GM21723 (cell line): ENCODE measurements around the gene RBMX2.
"Not testable (repeated sequence)": the region's sequence is repeated elsewhere in the genome, so short reads cannot be mapped to it uniquely, and the experiment has no call there.

Experiments used
- ATAC-seq: cut with Tn5 transposase; IDR thresholded peaks from one replicate; pipeline ENCODE4 v1.9.1; 2021; ENCODE audit warnings: mild to moderate bottlenecking, moderate library complexity; ENCODE audit not compliant: unreplicated experiment

Gene RBMX2

DNA sequence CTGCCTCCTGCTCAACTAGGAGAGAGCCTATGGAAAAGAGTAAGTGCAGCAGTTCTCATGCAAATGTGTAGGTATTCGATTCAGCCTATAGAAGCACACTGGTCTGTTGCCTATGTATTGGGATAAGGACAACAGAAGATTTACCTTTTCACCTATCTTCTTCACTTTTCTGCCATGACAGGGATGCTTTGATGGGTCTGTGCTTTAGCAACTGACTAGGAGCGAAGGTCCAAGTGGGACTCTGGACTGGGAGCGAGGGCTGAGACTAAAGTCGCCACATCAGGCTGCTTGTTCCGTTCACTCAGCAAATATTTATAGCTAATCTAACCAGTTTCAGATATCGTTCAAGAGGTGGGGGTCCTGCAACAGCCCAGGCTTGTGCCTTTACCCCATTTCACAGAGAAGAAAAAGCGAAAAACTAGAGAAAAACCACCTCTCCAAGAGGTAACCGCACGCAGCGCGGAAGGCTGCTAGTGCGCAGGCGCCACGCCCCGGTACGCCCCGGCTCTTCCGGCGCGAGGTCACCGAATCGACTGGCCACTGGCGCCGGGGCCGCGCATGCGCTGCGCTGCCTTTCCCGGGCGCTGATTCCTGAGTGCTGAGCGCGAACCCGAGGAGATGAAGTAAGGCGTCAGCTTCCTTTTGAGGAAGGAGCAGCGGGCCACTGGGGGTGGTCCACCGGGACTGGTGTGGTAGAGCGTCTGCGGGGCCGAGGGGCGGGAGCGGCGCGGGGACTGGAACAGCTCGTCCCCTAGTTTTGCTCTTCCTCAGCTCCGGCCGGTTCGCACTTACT lies at the start of gene RBMX2:
Gene RBMX2, plus strand, starts transcription at position 573 of the 793 bp plus-strand sequence. Its CDS starts 46 bp downstream, at position 619.
- ATAC-seq = peak; percentile 94

GRCh38 chrX:130352050-130352449 lies 49.7 kb upstream of the RBMX2 start:
- not testable (repeated sequence) for ATAC-seq

DNA sequence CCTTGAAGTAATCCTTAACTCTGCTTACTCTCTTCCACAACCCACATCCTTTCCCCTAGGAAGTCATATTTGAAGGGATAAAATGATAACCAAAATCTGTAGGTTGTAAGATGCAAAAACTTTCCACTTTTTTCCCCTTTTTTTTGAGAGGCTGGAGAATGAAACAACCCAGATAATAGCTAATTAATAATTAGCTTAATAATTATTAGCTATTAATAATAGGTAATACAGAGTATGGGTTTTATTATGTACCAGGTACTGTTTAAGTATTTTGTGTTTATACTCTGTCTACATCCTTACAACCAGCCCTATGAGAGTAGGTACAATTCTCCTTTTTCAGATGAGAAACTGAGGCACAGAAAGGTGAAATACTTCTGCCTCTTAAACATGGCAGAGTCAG lies 25.7 kb upstream of the RBMX2 start:
- ATAC-seq = no peak

DNA sequence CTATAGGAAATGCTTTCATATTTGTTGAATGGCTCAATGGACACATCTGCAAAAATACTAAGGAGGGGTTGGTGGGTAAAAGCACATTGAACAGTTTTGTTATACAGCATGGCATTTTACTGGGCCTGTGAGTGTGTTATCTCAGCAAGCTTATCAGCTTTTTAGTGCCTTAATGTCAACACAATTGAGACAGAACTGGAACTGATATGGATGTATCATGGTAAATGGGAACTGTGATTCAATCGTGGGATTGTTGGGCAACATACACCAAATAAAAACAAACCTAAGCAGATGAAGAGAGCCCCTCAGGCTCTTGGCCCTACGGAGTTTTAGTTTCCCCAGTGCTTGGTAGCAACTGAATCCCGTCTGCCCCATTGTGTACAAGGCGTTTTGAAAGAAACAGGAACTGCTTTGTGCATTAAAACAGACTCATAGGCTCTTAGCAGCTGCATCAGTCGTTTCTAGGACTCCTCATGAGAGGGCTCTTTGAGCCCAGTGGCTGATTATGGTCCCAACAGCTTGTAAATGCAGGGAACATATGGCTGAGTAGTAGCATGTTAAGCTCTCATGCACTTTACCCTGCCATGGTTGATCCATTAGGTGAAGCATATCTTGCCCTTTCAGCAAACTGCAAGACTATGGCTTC lies 23.6 kb upstream of the RBMX2 start:
- no peak for ATAC-seq

DNA sequence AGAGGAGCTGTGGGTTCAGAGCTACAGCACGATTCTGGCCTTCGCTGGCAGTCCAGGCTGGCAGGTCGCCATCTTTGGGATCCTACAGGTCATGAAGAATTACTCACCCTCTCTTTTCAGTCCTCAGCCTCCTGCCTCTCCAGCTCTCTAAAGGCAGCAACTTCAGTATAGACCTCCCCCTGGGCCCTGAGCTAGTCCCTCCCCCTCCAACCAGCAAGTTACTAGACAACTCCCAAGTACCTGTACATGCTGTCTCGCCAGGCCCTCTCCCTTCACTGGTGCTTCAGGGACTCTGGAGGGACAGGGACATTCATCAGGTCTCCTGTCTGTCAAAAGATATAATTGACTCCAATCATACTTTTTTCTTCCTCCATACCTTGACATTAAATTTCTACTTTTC lies 16.3 kb upstream of the RBMX2 start, which contains the start of gene GPR119:
Gene GPR119, minus strand, starts transcription at position 155 of the 400 bp plus-strand sequence. CDS start 227 bp downstream, outside the sequence.
- ATAC-seq = no peak

DNA sequence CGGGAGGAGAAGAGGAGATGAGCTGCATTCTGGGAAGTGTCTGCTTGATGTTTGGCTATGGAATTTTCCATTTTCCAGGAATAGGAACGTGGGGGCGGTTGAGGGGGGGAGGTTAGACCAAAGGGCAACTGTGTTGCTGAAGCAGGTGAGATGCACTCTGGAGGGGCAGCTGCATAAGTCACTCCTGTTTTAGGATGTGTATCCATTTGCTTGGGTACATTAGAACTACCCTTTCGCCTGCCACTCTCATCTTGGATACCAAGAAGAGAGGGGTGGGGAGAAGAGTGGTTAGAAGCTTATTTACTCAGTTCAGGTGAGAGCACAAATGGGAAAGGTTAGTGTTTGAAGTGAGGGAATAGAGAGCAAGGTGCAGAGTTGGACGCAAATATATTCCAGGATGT lies 15.4 kb upstream of the RBMX2 start:
- no peak for ATAC-seq

DNA sequence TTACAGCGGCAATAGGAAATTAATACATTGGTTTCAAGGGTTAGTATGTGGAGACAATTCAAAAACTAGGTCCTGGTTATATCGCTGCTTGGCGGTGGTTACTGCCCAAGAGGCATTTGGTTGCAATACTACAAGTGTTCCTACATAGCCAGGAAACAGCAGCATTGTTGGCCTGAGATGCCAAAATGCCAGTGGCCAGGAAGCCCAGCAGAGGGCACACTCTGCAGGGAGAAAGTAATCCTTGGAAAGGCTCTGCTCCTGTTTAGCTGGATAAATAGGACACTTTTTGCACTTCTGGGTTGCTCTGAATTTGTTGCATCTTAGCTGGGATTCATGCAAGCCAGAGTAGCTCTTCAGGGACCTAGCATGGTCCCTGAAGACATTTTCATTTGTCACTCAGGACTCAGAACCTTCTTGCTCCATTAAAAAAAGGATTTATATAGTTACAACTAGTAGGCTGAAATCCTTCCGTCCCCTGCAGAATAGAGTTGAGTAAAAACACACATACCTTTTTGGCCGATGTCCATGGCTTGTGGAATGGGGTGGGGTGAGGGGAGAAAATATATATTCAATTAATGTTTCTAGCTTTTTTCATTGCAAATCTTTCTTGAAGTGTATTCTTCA lies 8.2 kb upstream of the RBMX2 start:
- ATAC-seq = no peak

DNA sequence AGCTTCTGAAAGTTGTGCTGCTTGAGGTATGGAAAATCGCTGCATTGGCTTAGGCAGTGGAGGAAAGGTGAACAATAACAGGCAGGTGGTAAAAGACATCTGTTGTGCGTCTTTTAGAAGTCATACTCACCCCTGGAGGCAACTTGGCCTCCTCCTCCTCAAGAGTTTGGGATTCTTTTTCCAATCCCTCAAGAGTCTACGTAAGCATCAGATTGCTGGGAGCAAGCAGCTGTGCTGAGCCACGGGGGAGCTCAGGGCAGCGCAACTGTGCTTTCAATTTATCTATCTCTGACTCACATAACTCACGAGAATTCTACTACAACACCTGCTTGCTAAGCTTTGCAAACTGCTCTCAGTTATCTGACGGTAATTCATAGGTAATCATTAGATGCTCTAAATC lies 6.4 kb upstream of the RBMX2 start:
- no peak for ATAC-seq

DNA sequence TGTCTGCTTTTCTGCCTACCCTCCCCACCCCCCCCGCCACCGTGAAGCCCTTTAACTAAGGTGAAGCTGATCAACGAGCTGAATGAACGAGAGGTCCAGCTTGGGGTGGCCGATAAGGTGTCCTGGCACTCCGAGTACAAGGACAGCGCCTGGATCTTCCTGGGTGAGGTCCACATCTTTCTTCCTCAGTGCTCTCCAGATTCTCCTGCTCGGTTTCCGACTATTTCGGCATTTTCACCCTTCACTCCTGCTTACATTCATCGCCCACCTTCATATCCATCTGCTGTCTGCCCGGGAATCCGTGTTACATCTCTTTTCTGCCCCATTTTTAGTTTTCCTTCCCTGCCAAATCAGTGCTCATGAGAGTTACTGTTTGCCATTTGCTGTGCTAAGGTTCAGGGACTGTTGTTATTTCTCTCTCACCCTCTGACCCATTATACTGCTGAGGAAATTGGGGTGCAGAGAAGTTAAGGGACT lies 459 bp downstream of the RBMX2 start:
- ATAC-seq = no peak

- no peak for ATAC-seq
Measured at GRCh38 chrX:130413415-130413814, 11.6 kb downstream of the RBMX2 start.

GRCh38 chrX:130414800-130415199 lies 13.0 kb downstream of the RBMX2 start:
- no peak for ATAC-seq

DNA sequence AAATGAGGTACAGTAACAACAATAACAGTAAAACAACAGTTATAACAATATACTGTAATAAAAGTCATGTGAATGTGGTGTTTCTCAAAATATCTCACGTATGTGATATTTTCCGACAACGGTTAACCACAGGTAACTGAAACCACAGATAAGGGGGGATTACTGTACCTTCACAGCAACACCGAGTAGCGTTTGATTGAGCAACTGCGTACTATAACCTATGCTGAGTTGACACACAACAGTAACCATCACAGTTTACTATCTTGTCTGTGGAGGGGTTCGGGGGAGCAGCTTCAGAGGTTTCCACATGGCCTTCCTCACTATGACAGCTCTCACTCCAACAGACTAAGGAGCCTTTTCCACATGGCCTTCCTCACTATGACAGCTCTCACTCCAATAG lies 13.4 kb downstream of the RBMX2 start:
- ATAC-seq = no peak

- no peak for ATAC-seq
Measured at GRCh38 chrX:130416785-130417184, 15.0 kb downstream of the RBMX2 start.

GRCh38 chrX:130418066-130418465 lies 16.3 kb downstream of the RBMX2 start:
- ATAC-seq = no peak

- peak; percentile 52 for ATAC-seq
Measured at GRCh38 chrX:130418740-130419139, 17.0 kb downstream of the RBMX2 start.

DNA sequence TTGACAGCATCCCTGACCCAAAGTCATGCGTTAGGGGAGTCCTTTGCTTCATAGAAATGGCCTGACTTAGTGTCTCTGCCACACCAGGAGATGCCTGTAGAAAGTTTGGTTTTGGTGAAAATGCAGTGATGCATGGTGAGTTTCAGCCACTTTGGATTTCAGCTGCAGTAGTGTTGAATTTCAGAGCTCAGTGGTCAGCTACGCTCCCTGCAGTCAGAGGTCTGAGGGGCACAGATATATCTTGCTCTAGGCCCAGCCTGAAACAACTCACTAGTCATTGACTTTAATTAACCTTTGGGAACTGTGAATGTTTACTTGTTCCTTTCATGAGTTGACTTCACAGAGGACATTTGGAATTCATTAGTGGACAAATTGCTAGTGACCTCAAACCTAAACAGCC lies 17.5 kb downstream of the RBMX2 start:
- ATAC-seq = no peak

- ATAC-seq = no peak
Measured at GRCh38 chrX:130426531-130426930, 24.7 kb downstream of the RBMX2 start.

DNA sequence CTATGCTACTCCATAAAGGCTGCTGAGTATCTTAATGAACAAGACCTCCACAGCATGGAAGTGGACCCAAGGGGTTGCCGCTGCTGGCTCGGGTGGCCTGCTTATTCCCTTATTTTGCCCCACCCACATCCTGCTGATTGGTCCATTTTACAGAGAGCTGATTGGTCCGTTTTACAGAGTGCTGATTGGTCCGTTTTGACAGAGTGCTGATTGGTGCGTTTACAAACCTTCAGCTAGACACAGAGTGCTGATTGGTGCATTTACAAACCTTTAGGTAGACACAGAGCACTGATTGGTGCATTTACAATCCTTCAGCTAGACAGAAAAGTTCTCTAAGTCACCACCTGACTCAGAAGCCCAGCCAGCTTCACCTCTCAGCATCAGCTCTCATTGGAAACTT lies 27.4 kb downstream of the RBMX2 start:
- ATAC-seq = not testable (repeated sequence)

GRCh38 chrX:130435937-130436336 lies 34.1 kb downstream of the RBMX2 start:
- no peak for ATAC-seq

DNA sequence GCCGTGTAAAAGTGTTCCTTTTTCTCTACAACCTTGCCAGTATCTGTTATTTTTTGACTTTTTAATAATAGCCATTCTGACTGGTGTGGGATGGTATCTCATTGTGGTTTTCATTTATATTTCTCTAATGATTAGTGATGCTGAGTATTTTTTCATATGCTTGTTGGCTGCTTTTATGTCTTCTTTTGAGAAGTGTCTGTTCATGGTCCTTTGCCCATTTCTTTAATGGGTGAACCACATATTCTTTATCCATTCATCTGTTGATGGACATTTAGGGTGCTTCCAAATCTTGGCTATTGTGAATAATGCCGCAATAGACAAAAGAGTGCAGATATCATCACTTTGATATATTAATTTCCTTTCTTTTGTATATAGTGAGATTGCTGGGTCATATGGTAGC lies 36.2 kb downstream of the RBMX2 start:
- not testable (repeated sequence) for ATAC-seq

- ATAC-seq = no peak
Measured at GRCh38 chrX:130443875-130444274, 42.1 kb downstream of the RBMX2 start.
